ENCODE results near the gene FRMD4A.

DNA sequence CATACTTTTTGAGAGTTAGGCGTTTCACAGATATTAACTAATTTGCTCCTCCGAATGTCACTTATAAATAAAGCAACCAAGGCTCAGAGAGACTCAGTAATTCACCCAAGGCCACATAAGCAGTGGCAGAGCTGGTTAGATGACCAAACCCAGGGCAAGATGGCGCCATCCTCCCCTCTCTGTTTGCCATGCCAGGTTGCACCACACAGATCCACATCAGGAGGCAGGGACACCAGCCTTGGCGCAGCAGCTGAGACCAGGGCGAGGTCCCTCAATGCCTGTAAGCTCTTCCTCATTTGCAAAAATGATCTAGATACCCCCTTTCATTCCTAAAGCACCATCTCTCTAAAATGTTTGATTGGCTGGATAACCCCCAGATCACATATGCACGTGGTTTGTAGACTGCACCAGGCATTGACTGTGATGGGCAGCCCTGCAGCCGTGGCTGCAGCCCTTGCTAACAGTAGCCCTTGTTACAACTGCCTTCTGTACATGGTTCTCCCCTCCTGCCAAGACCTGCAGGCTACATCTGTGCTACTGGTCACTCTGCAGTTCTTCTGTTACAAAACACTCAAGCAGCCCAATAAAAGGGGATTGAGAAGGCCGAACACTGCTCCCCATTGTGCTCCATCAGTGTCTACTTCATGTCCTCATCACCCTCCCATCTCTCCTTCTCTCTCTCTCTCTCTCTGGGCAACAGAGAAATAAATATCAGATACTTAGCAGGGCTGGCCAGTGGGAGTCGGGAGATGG lies 445.3 kb downstream of the FRMD4A start:
- TF ChIP-seq, protein P1, sequence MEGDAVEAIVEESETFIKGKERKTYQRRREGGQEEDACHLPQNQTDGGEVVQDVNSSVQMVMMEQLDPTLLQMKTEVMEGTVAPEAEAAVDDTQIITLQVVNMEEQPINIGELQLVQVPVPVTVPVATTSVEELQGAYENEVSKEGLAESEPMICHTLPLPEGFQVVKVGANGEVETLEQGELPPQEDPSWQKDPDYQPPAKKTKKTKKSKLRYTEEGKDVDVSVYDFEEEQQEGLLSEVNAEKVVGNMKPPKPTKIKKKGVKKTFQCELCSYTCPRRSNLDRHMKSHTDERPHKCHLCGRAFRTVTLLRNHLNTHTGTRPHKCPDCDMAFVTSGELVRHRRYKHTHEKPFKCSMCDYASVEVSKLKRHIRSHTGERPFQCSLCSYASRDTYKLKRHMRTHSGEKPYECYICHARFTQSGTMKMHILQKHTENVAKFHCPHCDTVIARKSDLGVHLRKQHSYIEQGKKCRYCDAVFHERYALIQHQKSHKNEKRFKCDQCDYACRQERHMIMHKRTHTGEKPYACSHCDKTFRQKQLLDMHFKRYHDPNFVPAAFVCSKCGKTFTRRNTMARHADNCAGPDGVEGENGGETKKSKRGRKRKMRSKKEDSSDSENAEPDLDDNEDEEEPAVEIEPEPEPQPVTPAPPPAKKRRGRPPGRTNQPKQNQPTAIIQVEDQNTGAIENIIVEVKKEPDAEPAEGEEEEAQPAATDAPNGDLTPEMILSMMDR (IDR thresholded peaks at IDR 0.05), result no peak
- TF ChIP-seq POLR2A (IDR thresholded peaks at IDR 0.05), result no peak
